C4-2B (cell line): Measurements from ENCODE around the gene CCL14.

Source experiments
- ZFX ChIP-seq: fragments of 450-650 bp; IDR thresholded peaks from 2 replicates; pipeline ENCODE4 v1.6.1; 2017
- TF ChIP-seq, protein P1 (sequence below): fragments of 450-650 bp; conservative IDR thresholded peaks from 2 replicates; pipeline ENCODE4 v1.5.1; 2017; ENCODE audit warnings: mild to moderate bottlenecking

DNA sequence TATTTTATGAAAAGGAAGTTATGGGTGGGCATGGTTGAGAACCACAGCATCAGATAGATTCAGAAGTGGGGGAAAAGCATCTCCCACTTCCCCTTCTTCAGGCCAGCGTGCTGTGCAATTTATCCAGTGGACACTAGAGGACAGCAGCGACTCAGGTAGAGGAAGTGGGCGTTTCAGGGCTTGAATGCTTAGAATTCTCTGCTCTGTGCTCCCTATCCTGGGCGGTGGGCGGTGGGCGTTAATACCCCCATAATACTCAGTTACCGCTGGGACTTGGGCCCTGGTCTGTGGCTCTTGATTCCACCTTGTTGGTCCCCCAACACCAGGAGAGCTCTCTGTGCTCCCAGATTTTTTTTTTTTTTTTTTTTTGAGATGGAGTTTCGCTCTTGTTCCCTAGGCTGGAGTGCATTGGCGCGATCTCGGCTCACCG, 39.4 kb downstream of the CCL14 start:
- TF ChIP-seq, protein P1, sequence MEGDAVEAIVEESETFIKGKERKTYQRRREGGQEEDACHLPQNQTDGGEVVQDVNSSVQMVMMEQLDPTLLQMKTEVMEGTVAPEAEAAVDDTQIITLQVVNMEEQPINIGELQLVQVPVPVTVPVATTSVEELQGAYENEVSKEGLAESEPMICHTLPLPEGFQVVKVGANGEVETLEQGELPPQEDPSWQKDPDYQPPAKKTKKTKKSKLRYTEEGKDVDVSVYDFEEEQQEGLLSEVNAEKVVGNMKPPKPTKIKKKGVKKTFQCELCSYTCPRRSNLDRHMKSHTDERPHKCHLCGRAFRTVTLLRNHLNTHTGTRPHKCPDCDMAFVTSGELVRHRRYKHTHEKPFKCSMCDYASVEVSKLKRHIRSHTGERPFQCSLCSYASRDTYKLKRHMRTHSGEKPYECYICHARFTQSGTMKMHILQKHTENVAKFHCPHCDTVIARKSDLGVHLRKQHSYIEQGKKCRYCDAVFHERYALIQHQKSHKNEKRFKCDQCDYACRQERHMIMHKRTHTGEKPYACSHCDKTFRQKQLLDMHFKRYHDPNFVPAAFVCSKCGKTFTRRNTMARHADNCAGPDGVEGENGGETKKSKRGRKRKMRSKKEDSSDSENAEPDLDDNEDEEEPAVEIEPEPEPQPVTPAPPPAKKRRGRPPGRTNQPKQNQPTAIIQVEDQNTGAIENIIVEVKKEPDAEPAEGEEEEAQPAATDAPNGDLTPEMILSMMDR: peak; percentile 98
- TF ChIP-seq ZFX: no peak
